Measurements from ENCODE around the gene COQ8A.

DNA sequence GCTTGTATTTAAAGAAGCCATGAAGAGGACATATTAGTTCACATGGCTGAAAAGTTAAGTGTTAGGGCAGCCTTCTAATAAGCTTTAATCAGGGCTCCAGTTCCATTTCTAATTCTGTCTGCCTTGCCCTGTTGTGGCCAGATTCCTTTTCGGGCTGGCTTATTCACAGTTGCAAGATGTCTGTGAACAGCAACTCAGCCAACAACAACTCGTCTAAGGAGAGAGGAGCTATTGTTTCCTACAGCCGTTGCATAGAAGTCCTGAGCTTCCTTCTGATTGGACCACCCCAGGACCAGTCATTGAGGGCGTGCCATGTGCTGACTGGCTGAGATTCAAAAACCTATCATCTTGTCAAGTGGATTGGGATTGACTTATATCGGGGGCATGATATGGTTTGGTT is 18.6 kb upstream of the COQ8A start:
- TF ChIP-seq, protein P1, sequence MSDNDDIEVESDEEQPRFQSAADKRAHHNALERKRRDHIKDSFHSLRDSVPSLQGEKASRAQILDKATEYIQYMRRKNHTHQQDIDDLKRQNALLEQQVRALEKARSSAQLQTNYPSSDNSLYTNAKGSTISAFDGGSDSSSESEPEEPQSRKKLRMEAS (IDR thresholded peaks at IDR 0.05), result no peak
- TF ChIP-seq EP300 (IDR thresholded peaks at IDR 0.05) (no peak), HDAC2 (IDR thresholded peaks at IDR 0.05) (no peak), CEBPB (IDR thresholded peaks at IDR 0.05) (no peak), RFX5 (IDR thresholded peaks at IDR 0.05) (no peak), SMC3 (IDR thresholded peaks at IDR 0.05) (no peak), POLR2A (IDR thresholded peaks at IDR 0.05; ENCODE audit: low read length) (no peak)
- TF ChIP-seq, protein P2, sequence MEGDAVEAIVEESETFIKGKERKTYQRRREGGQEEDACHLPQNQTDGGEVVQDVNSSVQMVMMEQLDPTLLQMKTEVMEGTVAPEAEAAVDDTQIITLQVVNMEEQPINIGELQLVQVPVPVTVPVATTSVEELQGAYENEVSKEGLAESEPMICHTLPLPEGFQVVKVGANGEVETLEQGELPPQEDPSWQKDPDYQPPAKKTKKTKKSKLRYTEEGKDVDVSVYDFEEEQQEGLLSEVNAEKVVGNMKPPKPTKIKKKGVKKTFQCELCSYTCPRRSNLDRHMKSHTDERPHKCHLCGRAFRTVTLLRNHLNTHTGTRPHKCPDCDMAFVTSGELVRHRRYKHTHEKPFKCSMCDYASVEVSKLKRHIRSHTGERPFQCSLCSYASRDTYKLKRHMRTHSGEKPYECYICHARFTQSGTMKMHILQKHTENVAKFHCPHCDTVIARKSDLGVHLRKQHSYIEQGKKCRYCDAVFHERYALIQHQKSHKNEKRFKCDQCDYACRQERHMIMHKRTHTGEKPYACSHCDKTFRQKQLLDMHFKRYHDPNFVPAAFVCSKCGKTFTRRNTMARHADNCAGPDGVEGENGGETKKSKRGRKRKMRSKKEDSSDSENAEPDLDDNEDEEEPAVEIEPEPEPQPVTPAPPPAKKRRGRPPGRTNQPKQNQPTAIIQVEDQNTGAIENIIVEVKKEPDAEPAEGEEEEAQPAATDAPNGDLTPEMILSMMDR (IDR thresholded peaks at IDR 0.05), result no peak

Measured in A549 (cell line).